G401 (cell line): ENCODE measurements around the gene IGFBP7. TPM values are rescaled to one million over a fixed set of nuclear protein-coding genes. Genes with fewer than 3 reads are reported as not detected.

Experiments used
- DNase-seq: peaks from one replicate; pipeline ENCODE4 v3.0.0-alpha.2; 2015; ENCODE audit warnings: low spot score
- in situ Hi-C: cut with HindIII; loops from 2 replicates; pipeline ENCODE4 v1.10.0; 2016; ENCODE audit warnings: low sequenced_read_pairs, mixed read lengths
- total RNA-seq: library from RNA; depleted of rRNA; stranded (reverse); fragments of >200 nt; shearing (Covaris generic); gene quantifications from 2 replicates; pipeline ENCODE4 v1.2.3, GENCODE V29; 2014

Gene IGFBP7
- total RNA-seq, 1 experiment from 2014 or later: 11.1 TPM

GRCh38 chr4:57132743-57133137 lies 22.6 kb upstream of the IGFBP7 start:
- in situ Hi-C loops: no loop called here
- DNase-seq: no peak

DNA sequence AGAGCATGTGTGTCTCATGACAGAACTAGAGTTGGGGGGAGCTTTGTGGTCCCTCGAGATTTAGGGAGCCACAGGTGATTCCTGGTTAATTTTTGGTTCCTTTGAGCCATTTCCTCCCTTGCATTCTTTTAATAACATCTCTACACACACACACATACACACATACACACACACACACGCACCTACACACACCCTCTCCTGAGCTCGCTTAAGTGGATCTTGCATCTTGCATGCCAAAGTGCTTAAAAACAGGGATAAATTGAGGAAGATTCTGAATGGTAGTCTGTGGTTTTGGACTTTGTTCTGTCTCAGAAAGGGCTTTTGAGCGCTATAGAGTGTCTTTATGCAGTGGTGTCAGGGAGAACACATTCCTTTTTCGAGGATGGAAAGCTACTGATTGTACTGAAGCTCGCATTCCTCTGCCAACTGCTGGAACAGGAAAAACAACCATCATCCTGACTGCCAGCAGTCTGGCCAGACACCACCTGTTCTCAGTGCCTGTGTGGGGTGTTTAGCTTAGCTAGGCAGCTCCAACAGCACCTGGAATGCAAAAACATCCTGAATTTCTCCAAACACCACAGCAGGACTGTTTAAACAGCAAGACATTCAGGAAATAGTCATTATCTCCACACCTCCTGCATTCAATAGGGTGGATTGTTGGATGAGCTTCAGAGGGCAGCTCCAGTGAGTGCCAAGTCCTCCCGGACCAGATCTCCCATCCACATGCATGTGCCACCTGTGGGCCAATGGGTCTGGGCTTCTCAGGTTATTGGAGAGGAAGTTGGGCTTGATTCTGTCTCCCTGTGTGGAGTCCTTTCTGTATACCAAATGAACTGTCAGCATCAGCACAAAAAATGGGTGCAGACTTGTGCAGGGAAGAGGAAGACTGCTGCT lies 21.9 kb upstream of the IGFBP7 start:
- peak; percentile 12 for DNase-seq
- in situ Hi-C loops: no loop called here

DNA sequence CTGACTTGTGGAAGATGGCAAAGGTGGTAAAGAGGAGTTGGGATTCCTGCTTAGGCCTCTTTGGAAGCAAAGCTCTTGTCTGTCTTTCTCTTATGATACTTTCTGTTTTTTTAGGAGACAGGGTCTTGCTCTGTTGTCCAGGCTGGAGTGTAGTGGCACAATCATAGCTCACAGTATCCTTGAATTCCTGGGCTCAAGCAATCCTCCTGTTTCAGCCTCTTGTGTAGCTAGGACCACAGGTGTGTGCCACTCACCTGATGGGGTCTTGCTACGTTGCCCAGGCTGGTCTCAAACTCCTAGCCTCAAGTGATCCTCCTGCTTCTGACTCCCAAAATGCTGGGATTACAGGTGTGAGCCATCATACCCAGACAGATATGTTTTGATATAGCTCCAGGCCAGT lies 19.3 kb upstream of the IGFBP7 start:
- in situ Hi-C loops: no loop called here
- DNase-seq: no peak

GRCh38 chr4:57127361-57127760 lies 17.2 kb upstream of the IGFBP7 start:
- no peak for DNase-seq
- in situ Hi-C loops: no loop called here

DNA sequence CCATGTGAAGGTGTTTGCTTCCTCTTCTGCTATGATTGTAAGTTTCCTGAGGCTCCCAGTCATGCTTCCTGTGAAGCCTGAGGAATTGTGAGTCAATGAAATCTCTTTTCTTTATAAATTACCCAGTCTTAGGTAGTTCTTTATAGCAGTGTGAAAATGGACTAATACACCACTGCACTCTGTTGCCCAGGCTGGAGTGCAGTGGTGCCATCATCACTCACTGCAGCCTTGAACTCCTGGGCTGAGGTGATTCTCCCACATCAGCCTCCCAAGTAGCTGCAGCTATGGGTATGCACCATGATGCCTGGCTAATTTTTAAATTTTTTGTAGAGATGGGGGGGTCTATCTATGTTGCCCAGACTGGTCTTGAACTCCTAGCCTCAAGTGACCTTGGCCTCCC lies 15.8 kb upstream of the IGFBP7 start:
- no peak for DNase-seq
- in situ Hi-C loops: no loop called here

- no peak for DNase-seq
- in situ Hi-C loops: no loop called here
Measured at GRCh38 chr4:57124145-57124544, 14.0 kb upstream of the IGFBP7 start.

GRCh38 chr4:57122959-57123358 lies 12.8 kb upstream of the IGFBP7 start:
- in situ Hi-C loops: no loop called here
- DNase-seq: no peak

DNA sequence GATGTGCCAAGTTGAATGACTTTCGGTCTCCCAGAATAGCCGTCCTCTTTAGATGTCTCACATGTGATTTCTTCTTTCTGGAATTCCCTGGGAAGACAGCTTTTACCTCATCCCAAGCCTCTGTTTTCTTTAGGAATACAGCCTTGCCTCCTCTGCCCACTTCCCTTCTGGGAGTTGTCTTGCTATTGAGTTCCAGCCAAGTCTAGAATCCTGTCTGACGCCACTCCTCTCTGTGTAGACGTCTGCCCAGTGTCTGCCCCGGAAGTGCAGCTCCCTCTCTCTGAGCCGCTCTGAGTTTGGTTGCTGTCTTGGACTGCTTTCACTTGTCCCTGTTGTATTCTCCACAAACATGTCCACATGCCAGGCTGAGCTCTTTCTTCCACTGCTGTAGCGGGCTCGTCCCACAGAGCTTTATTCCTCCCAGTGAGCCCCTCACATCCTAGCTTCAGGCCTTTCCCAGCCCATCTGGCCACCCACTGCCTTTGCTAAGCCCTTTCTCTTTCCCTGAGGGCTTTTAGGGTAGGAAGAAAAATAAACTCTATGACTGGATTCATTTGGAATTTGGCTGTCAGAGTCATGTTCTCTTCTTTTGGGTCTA lies 9.0 kb upstream of the IGFBP7 start:
- in situ Hi-C loops: no loop called here
- no peak for DNase-seq

DNA sequence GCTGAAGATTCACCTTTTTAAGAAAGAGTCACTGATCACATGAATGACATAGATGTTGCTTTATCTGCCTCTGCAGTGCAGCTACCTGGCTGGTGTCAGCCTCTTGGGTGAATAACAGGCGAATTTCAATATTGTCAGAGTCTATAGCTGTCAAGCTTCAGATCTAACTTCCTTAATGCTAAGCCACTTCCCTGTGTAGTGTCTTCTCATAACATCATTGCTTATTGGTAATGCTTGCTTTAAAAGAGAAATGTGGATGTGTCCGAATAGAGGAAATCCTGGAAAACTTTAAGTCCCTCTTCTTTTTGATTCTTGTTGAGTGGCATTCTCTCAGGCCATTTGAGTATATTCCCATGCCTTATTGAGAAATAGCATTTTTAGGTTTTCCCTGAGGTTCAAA lies 7.3 kb upstream of the IGFBP7 start:
- in situ Hi-C loops: no loop called here

DNA sequence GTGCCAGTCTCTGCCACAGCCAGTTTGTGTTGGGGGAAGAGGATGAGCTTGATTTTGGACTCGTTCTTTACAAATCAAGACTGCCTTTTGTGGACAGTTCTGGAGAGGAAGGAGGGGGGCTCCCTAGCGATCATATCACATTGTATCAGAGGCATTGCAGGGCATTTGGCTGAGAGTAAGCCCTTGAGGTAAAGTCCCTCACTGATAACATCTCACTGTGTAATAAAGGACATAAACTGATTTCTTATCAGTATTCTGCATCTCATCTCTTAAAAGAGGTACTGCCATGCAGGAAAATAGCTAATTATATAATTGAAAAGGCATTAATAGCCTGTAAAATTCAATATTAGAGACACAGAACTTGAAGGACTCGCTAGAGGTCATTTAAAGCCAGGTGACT lies 6.1 kb upstream of the IGFBP7 start:
- no peak for DNase-seq
- in situ Hi-C loops: no loop called here

More for the DNA sequence above, 7.3 kb upstream of the IGFBP7 start:
- no peak for DNase-seq

DNA sequence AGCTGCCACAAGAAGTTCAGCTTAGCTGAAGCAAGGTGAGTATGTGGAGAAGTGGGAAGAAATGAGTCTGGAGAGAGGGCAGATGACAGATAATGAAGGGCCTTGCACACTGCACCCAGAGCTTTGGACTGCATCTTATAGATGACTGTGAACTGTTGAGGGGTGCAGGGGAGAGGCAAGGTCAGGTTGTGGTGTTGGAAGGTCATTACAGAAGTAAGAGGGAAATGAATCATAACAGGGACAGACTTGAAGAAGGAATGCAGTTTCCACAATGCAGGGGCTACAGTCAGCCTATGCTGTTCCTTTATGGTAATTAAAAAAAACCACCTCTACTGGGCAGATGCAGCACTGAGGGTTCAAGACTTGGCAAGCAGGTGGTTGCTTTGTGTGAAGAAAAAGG lies 4.8 kb upstream of the IGFBP7 start:
- in situ Hi-C loops: no loop called here
- no peak for DNase-seq

DNA sequence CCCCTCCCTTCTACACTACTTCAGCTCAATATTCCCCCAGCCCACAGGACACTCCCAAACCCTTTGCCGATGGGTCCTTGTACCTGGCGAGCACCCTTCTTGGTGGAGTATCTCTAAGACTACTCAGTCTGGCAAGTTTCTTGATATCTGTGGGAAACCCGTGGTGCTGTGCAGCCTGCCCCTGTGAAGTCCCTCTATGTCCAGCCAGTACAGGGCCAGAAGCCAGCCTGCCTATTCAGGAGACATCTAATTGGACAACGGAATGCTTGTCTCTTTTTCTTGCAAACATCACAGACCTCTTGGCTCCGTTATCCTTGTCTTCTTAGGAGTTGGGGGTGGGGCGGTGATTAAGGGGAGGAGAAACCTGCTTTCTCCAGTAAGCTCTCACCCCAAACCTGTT lies 3.7 kb upstream of the IGFBP7 start:
- in situ Hi-C loops: no loop called here
- DNase-seq: no peak

DNA sequence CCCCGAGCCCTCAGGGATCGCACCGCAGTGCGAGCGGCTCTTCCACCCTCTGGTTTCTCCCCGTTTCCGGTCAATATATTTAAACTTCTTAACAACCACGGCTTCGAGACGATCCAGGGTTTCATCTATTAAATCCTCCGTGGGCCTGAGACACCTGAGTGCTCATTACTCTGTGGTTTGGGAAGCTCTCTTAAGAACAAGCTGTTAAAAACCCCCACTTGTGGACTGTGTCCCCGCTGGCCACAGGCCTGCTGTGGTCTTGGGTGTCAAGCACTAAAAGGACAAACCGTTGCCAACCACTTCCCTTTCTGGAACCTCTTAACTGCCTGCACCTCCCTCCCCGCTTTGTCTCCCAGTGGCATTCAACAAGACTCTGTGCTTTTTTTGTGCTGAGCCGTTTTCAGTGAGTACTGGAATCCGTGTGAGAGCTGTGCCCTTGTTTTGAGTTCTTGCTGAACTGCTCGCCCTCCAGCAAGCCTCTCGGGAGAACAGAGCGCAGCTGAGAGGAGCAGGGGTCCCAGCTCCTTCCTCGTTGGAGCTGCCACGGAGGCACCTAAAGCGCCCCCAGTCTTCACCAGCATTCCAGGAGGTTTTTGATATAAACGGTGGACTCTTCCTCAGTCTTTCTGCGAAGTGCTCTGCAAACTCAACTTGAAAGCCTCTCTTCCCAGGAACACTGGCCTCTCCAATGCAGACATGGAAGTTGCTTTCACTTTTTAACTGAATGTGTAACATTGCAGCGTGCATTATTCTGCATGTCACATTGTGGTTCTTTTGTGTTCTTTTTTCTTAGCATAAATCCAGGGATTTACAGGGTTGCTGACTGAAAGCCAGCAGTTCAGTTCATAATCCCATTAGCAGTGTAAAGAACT lies 691 bp upstream of the IGFBP7 start:
- no peak for DNase-seq
- in situ Hi-C loops: no loop called here

DNA sequence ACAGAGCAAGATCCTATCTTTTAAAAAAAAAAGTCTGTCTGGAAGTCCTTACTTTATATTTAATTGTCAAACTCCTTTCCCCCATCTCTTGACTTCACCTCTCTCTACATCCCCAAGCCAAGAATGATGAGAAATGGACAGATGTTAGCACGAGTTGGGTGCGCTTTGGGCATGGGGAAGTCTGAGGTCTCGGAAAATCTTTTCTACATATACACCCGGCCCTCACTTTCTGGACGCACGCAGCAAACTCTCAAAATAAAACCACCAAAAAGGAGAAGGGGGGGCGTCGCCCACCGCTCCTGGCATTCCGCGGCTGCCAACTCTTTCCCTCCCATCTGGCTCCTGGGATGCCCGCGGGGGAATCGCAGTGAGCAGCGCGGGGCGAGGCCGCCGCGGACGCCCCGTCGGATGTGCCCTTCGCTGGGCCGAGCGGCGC lies 756 bp downstream of the IGFBP7 start:
- DNase-seq: no peak
- in situ Hi-C loops: no loop called here

DNA sequence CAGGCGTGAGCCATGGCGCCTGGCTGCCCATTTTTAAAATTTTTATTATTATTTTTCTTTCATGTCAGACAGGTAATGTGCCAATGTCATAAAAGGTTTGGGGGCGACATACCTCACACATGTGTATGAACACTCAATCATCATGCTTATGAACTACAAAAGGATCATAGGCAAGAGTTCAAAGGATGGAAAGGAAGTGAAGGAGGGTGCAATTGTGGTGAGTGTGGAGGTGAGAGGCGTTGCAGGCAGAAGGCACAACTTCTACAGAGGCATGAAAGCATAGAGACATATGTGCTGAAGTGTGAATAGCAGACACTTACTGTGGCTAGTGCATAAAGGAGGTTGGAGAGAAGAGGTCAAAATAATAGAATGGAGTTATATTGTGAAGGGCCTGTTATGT lies 4.0 kb downstream of the IGFBP7 start:
- in situ Hi-C loops: no loop called here
- no peak for DNase-seq

GRCh38 chr4:57104706-57105560 lies 5.3 kb downstream of the IGFBP7 start:
- in situ Hi-C loops: no loop called here
- DNase-seq: no peak

GRCh38 chr4:57103051-57103450 lies 7.1 kb downstream of the IGFBP7 start:
- in situ Hi-C loops: no loop called here
- DNase-seq: no peak

DNA sequence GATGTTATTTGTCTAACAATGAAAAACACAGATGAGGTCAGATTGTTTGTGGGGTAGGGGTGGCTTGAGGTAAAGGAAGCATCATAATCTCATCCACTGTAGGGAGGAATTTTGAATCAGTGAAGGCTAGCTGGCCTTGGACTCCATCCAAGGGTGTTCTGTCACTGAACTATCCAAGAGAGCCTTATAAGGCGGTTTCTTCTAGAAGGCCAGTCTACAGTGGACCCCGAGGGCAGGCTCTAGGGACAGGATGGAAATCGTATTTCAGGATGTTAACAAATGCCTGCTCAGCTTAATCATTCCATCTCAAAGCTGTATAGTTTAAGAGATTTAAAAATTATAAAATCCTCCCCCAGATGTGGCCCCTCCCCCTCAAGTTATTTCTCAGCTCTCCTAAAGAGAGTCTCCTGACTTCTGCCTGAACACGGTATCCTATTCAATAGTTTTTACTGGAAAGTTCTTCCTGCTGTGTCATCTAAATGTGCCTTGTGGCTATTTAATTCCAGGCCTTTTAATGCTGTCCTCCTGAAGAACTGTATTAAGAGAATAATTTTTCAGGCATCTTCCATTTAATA lies 8.0 kb downstream of the IGFBP7 start:
- in situ Hi-C loops: no loop called here
- no peak for DNase-seq
